HCT116 (cell line): Measurements from ENCODE around the gene MICAL1. TPM values are rescaled to one million over a fixed set of nuclear protein-coding genes. Genes with fewer than 3 reads are reported as not detected.

Experiments used
- ATAC-seq: fragments of 200-7000 bp; cut with Tn5 transposase; 2 replicates; pipeline ENCODE4 v1.9.1; 2020; ENCODE audit warnings: mild to moderate bottlenecking, moderate library complexity
- BruUV-seq: library from RNA; stranded (reverse); fragments of 400-500 nt; replicated peaks from 2 replicates; lab custom pipeline; 2021; lab: Mats Ljungman, UMichigan
- CTCF ChIA-PET: fragments of 300-600 bp; sonication (Branson Sonifier 250); formaldehyde crosslinking; loops from one replicate; lab custom pipeline; 2021; ENCODE audit warnings: antibody characterized with exemption; lab: Charles Lee
- POLR2A ChIA-PET: fragments of 300-600, 350-600 bp; sonication (Branson Sonifier 250); formaldehyde crosslinking; loops from one replicate; lab custom pipeline; 2021; ENCODE audit warnings: antibody characterized with exemption; lab: Charles Lee
- RAD21 ChIA-PET, 2 experiments: fragments of 300-600 bp; sonication (Branson Sonifier 250); formaldehyde crosslinking; loops; one replicate each; lab custom pipeline; 2023; ENCODE audit warnings: low total read pairs in 2 of 2; ENCODE audit not compliant: uncharacterized antibody in 2 of 2, unreplicated experiment in 2 of 2, low non-redundant PET in 1 of 2; lab: Charles Lee
- DNase-seq: peaks from one replicate; pipeline ENCODE4 v3.0.0-alpha.2; 2010; ENCODE audit warnings: low read depth, low spot score
- H2AFZ ChIP-seq: fragments of 200-600 bp; shearing (Covaris generic), sonication (generic); 2 replicates; pipeline ENCODE4 v1.6.1; 2017; ENCODE audit warnings: low read depth, mixed run types, mixed read lengths, antibody characterized with exemption, low read length; ENCODE audit not compliant: poor library complexity, severe bottlenecking
- H3K27ac ChIP-seq: 2 replicates; pipeline ENCODE4 v1.5.1; 2012; ENCODE audit warnings: low read depth, low read length
- H3K27me3 ChIP-seq: fragments of 200-600 bp; sonication (generic); 2 replicates; pipeline ENCODE4 v1.6.1; 2016; ENCODE audit warnings: mixed run types, low read length, mixed read lengths; ENCODE audit not compliant: insufficient read depth
- H3K36me3 ChIP-seq, 2 experiments: fragments of 200-500 bp in 1 of 2; fragments of 200-600 bp in 1 of 2; sonication (Bioruptor generic) in 1 of 2; sonication (generic) in 1 of 2; 2 replicates each; pipeline versions ENCODE4 v1.5.1 to v1.6.1; 2014 to 2016; ENCODE audit warnings: low read length in 2 of 2, inconsistent platforms in 1 of 2, mixed read lengths in 1 of 2, mixed run types in 1 of 2; ENCODE audit not compliant: insufficient read depth in 2 of 2, control insufficient read depth in 1 of 2
- H3K4me1 ChIP-seq, 2 experiments: fragments of 200-600 bp in 1 of 2; sonication (generic) in 1 of 2; 2 replicates each; pipeline versions ENCODE4 v1.5.1 to v1.6.1; 2012 to 2017; ENCODE audit warnings: low read length in 2 of 2, inconsistent platforms in 1 of 2, mild to moderate bottlenecking in 1 of 2, mixed read lengths in 1 of 2, mixed run types in 1 of 2, moderate library complexity in 1 of 2; ENCODE audit not compliant: insufficient read depth in 2 of 2, control insufficient read depth in 1 of 2
- H3K4me2 ChIP-seq: fragments of 200-600 bp; sonication (generic); 2 replicates; pipeline ENCODE4 v1.6.1; 2017; ENCODE audit warnings: mixed run types, low read length, mixed read lengths
- H3K4me3 ChIP-seq, 2 experiments: fragments of 200-600 bp in 1 of 2; sonication (generic) in 1 of 2; replicated peaks in 1 of 2; 2 replicates each; pipeline ENCODE4 v1.5.1; 2011 to 2016; ENCODE audit warnings: low read length in 2 of 2, control low read depth in 1 of 2, low read depth in 1 of 2, mild to moderate bottlenecking in 1 of 2, mixed read lengths in 1 of 2, mixed run types in 1 of 2
- H3K79me2 ChIP-seq: fragments of 200-600 bp; sonication (generic); 2 replicates; pipeline ENCODE4 v1.6.1; 2017; ENCODE audit warnings: mild to moderate bottlenecking, mixed run types, low read length, moderate library complexity, mixed read lengths; ENCODE audit not compliant: insufficient read depth
- H3K9ac ChIP-seq: fragments of 200-600 bp; sonication (generic); 2 replicates; pipeline ENCODE4 v1.6.1; 2016; ENCODE audit warnings: low read length, mixed read lengths
- H3K9me2 ChIP-seq: fragments of 200-600 bp; sonication (generic), shearing (Covaris generic); 2 replicates; pipeline ENCODE4 v1.6.1; 2017; ENCODE audit warnings: mixed run types, mild to moderate bottlenecking, moderate library complexity; ENCODE audit not compliant: insufficient read depth
- H3K9me3 ChIP-seq, 2 experiments: fragments of 200-500 bp in 1 of 2; fragments of 200-600 bp in 1 of 2; sonication (Bioruptor generic) in 1 of 2; sonication (generic) in 1 of 2; 2 replicates each; pipeline ENCODE4 v1.6.1; 2014 to 2017; ENCODE audit warnings: low read length in 2 of 2, mixed read lengths in 2 of 2, inconsistent platforms in 1 of 2, low read depth in 1 of 2, mild to moderate bottlenecking in 1 of 2, mixed run types in 1 of 2, moderate library complexity in 1 of 2; ENCODE audit not compliant: control insufficient read depth in 1 of 2, insufficient read depth in 1 of 2
- H4K20me1 ChIP-seq: fragments of 200-600 bp; sonication (generic), shearing (Covaris generic); 2 replicates; pipeline ENCODE4 v1.6.1; 2017; ENCODE audit warnings: mixed run types, mild to moderate bottlenecking, moderate library complexity; ENCODE audit not compliant: insufficient read depth
- ATF3 ChIP-seq: IDR thresholded peaks from 2 replicates; pipeline ENCODE4 v1.6.1; 2012
- CBX3 ChIP-seq: IDR thresholded peaks from 2 replicates; pipeline ENCODE4 v1.6.1; 2012; ENCODE audit warnings: low read depth
- CEBPB ChIP-seq: IDR thresholded peaks from 2 replicates; pipeline ENCODE4 v1.6.1; 2012; ENCODE audit warnings: low read depth
- ELF1 ChIP-seq: IDR thresholded peaks from 2 replicates; pipeline ENCODE4 v1.6.1; 2012; ENCODE audit warnings: low read depth, borderline replicate concordance
- EZH2phosphoT487 ChIP-seq: fragments of 200-600 bp; IDR thresholded peaks from 2 replicates; pipeline ENCODE4 v1.6.1; 2018; ENCODE audit warnings: antibody characterized with exemption, borderline replicate concordance
- FOSL1 ChIP-seq: IDR thresholded peaks from 2 replicates; pipeline ENCODE4 v1.6.1; 2012; ENCODE audit warnings: low read depth
- RAD21 ChIP-seq: IDR thresholded peaks from 2 replicates; pipeline ENCODE4 v1.6.1; 2012; ENCODE audit warnings: low read depth, mild to moderate bottlenecking
- REST ChIP-seq: IDR thresholded peaks from 2 replicates; pipeline ENCODE4 v1.6.1; 2012; ENCODE audit warnings: low read depth
- SIN3A ChIP-seq: IDR thresholded peaks from 2 replicates; pipeline ENCODE4 v1.6.1; 2012; ENCODE audit warnings: low read depth
- SRF ChIP-seq: IDR thresholded peaks from 2 replicates; pipeline ENCODE4 v1.6.1; 2012; ENCODE audit warnings: low read depth
- YY1 ChIP-seq: IDR thresholded peaks from 2 replicates; pipeline ENCODE4 v1.6.1; 2011; ENCODE audit warnings: low read length, low read depth, moderate library complexity, mild to moderate bottlenecking; ENCODE audit not compliant: insufficient replicate concordance; ENCODE audit errors: extremely low read depth
- ZBTB33 ChIP-seq: IDR thresholded peaks from 2 replicates; pipeline ENCODE4 v1.6.1; 2011; ENCODE audit warnings: mild to moderate bottlenecking, low read length, moderate library complexity; ENCODE audit not compliant: insufficient replicate concordance; ENCODE audit errors: extremely low read depth
- ZFX ChIP-seq: fragments of 450-650 bp; IDR thresholded peaks from 2 replicates; pipeline ENCODE4 v1.6.1; 2017
- intact Hi-C: fragments of 100-400 bp; cut with micrococcal nuclease; formaldehyde crosslinking; loops from 2 replicates; pipeline ENCODE4 v1.10.0; 2022
- total RNA-seq: library from RNA; stranded (reverse); gene quantifications from one replicate; pipeline ENCODE4 v1.2.1, GENCODE V29; 2021; ENCODE audit not compliant: unreplicated experiment

MICAL1 gene
- total RNA-seq, 1 experiment from 2014 or later = 23.9 TPM

- H3K9ac ChIP-seq = no peak overlapping the region
- H3K4me1 ChIP-seq = peaks cover 4 to 15% of the 10 kb centered on the region in 2 experiments; a peak in 3 of 4 replicates
- ChIA-PET RAD21 (no interaction called here), POLR2A (no interaction called here), CTCF (no interaction called here)
- H3K79me2 ChIP-seq = peaks cover 17% of the 10 kb centered on the region
- H3K9me2 ChIP-seq = no peaks in the 10 kb centered on the region
- no peak overlapping the region for H3K4me2 ChIP-seq
- no peaks in the 10 kb centered on the region for H4K20me1 ChIP-seq
- no peaks in the 10 kb centered on the region for H3K27me3 ChIP-seq
- H3K9me3 ChIP-seq = no peaks in the 10 kb centered on the region
- no peak overlapping the region for H3K4me3 ChIP-seq
- no TSS peak for BruUV-seq
- peaks cover 4 to 8% of the 10 kb centered on the region in 2 experiments; a peak in 3 of 4 replicates for H3K36me3 ChIP-seq
- intact Hi-C loops = no loop called here
- H2AFZ ChIP-seq = no peak overlapping the region
- DNase-seq (no peak), ATAC-seq (no peak)
- no peak overlapping the region for H3K27ac ChIP-seq
- TF ChIP-seq ZBTB33 (no peak), YY1 (no peak), ATF3 (no peak), REST (no peak), SIN3A (no peak), ELF1 (no peak), ZFX (no peak), EZH2phosphoT487 (no peak), CEBPB (no peak), FOSL1 (no peak), RAD21 (no peak), SRF (no peak), CBX3 (no peak)
These were observed 30.5 kb upstream of the MICAL1 start for GRCh38 chr6:109486068-109486467.
